ENCODE measurements around the gene NBL1.

The NBL1 gene

DNA sequence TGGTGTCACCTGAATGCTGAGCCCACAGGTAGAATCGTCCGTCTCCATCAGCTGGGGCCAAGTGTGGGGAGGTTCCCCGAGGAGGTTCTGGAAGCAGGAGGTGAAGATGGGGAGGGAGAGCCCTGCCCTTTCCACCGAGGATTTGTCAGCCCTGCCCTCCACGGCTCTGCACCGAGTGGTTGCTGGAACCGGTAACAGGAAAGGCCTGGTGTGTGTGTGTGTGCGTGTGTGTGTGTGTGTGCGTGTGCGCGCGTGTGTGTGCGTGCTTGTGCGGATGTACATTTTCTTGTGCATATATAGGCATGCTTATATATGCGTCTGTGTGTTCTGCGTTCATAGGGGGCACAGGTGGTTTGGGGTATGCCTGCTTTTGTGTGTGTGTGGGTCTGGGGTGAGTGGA, 3.5 kb downstream of the NBL1 start:
- no peak overlapping the region for H3K4me3 ChIP-seq (ENCODE audit: low read depth, low read length)
- TF ChIP-seq, protein P1, sequence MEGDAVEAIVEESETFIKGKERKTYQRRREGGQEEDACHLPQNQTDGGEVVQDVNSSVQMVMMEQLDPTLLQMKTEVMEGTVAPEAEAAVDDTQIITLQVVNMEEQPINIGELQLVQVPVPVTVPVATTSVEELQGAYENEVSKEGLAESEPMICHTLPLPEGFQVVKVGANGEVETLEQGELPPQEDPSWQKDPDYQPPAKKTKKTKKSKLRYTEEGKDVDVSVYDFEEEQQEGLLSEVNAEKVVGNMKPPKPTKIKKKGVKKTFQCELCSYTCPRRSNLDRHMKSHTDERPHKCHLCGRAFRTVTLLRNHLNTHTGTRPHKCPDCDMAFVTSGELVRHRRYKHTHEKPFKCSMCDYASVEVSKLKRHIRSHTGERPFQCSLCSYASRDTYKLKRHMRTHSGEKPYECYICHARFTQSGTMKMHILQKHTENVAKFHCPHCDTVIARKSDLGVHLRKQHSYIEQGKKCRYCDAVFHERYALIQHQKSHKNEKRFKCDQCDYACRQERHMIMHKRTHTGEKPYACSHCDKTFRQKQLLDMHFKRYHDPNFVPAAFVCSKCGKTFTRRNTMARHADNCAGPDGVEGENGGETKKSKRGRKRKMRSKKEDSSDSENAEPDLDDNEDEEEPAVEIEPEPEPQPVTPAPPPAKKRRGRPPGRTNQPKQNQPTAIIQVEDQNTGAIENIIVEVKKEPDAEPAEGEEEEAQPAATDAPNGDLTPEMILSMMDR (IDR thresholded peaks at IDR 0.05; ENCODE audit: borderline replicate concordance, insufficient read depth, low read depth, low read length) = no peak

DNA sequence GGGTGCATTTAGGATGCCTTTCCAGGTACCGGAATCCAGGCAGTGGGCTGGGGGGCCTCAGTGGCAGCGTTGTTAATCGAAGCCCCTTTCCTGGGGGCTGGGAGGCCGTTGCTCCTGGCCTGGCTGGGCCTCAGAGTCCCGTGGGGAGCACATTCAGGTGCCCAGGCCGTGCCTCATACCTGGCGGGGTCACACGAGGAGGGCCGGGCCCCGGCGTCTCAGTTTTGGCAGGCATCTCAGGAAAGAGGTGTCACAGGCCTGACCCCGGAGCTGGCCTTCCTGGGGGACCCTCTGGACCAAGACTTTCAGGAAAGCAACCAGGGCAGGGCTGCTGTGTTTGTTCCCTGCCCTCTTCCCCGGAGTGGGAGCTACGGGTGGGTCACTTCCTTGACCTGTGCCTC, 4.1 kb downstream of the NBL1 start:
- TF ChIP-seq, protein P1 (IDR thresholded peaks at IDR 0.05; ENCODE audit: borderline replicate concordance, insufficient read depth, low read depth, low read length) = no peak
- H3K4me3 ChIP-seq (ENCODE audit: low read depth, low read length) = no peak overlapping the region

DNA sequence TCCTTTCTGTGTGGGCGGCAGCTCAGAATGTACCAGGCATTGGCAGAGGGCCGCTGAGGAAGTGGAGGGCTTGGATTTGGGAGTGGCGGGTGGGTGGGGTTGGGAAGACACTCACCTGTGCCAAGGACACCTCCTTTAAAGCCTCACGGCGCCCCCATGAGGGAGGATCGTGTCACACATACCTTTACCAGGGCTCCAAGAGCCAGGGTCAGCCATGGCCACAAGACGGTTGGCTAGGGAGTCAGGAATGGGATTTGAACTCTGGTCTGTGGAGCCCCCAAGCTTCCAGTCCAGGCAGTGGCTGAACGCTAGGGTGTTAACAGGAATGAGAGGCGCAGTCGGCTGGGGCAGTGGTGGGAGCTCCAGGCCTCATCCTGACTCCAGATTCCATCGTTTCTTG, 4.6 kb downstream of the NBL1 start:
- TF ChIP-seq, protein P1 (IDR thresholded peaks at IDR 0.05; ENCODE audit: borderline replicate concordance, insufficient read depth, low read depth, low read length) = 0 out of 2 replicates have a peak, but pooled peaks have one; percentile 18
- H3K4me3 ChIP-seq (ENCODE audit: low read depth, low read length) = no peak overlapping the region

DNA sequence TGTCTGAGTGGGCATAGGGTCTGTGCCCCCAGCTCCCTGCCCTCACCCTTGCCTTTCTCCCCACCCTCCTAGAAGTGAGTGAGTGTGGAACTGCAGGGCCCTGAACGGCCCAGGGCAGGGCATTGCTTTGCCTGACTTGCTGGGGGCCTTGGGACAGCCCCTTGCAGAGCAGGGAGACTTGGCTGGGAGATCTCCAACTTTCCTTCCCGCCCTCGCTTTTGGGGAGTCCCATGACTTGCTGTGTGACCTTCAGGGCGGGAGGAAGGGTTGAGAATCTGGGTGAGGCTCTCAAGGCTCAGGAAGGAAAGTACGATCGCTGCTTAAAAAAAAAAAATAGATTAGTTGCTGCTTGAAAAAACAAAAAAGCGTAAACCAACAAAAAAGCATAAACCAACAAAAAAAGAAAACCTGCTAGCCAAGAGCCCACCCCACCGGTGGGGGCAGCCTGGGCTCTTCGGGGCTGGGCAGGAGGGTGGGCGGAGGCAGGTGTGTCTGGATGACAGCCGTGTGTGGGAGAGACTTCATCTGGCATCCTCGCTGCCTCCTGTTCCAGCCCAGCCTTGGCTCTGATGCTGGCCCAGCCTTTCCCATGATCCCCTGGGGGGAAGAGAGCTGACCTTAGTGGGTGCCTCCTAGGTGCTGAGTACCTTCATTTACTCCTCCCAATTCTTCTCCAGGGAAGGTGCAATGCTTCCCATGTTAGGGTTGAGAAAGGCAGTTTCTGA, 6.5 kb downstream of the NBL1 start:
- TF ChIP-seq, protein P1 (IDR thresholded peaks at IDR 0.05; ENCODE audit: borderline replicate concordance, insufficient read depth, low read depth, low read length) = no peak
- no peak overlapping the region for H3K4me3 ChIP-seq (ENCODE audit: low read depth, low read length)

DNA sequence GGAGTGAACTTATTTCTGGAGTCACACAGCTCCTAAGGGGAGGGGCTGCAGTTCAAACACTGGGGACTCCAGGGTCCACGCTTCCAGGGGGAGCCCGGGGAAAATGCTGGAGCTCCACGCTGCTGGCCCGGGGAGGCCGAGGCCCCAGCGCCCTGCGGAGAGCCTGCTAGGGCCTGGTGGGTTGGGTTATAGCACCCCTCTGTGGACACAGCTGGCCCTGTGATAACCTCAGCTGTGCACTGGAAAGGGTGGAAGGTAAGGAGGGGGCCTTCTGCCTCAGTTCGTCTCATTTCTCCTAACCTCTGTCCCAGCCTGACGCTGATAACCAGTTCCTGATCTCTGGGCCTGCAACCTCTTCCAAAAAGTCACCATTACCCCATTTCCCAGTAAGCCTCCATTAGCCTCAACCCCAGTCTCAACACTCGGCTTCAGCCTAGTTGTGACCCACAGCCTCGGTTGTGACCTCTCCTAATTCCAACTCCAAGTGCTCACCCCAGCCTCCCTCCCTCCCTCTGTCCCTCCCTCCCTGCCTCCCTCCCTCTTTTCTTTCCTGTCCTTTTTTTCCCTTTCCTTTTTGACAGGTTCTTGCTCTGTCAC, 7.1 kb downstream of the NBL1 start:
- H3K4me3 ChIP-seq (ENCODE audit: low read depth, low read length) = no peak overlapping the region
- TF ChIP-seq, protein P1 (IDR thresholded peaks at IDR 0.05; ENCODE audit: borderline replicate concordance, insufficient read depth, low read depth, low read length) = peak; percentile 78

DNA sequence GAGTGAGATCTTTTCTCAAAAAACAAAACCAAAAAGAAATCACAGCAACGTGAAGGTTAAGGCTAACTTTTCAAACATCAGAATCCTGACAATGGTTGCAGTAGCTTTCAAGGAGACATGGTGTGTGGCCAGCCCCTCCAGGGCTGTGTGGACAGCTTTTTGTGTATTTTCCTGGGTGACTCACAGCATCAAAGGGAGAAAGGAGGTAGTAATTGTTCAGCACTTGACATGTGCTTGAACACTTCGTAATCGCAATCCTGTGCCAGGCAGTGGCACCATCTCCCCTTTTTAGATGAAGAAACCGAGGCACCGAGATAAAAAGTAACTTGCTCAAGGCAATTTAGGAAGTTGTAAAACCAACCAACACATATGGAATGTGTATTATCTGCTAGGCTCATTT, 10.3 kb downstream of the NBL1 start:
- TF ChIP-seq, protein P1 (IDR thresholded peaks at IDR 0.05; ENCODE audit: borderline replicate concordance, insufficient read depth, low read depth, low read length) = no peak
- H3K4me3 ChIP-seq (ENCODE audit: low read depth, low read length) = no peak overlapping the region

Measured in GM12875 (cell line).